Thymus (tissue), 11 donors: Measurements from ENCODE around the gene USP46. TPM values are rescaled to one million over a fixed set of nuclear protein-coding genes. Genes with fewer than 3 reads are reported as not detected.

Experiments
- DNase-seq, 9 donors: peaks; one replicate each; pipeline ENCODE4 v3.0.0-alpha.2; 2013; ENCODE audit warnings: low spot score in 9 of 9, low read depth in 6 of 9, missing footprints in 1 of 9
- H3K27ac ChIP-seq, 2 donors: one replicate each; pipeline ENCODE4 v1.5.1; 2013; ENCODE audit warnings: control low read depth in 1 of 2, low read depth in 1 of 2, low read length in 1 of 2, mild to moderate bottlenecking in 1 of 2, moderate library complexity in 1 of 2
- H3K27me3 ChIP-seq, 2 donors: one replicate each; pipeline ENCODE4 v1.5.1; 2013; ENCODE audit warnings: low read length in 1 of 2; ENCODE audit not compliant: control insufficient read depth in 2 of 2, insufficient read depth in 1 of 2
- H3K36me3 ChIP-seq, 2 donors: one replicate each; pipeline ENCODE4 v1.5.1; 2013; ENCODE audit warnings: low read length in 1 of 2, mild to moderate bottlenecking in 1 of 2, moderate library complexity in 1 of 2; ENCODE audit not compliant: control insufficient read depth in 2 of 2, insufficient read depth in 2 of 2
- H3K4me1 ChIP-seq, 2 donors: one replicate each; pipeline ENCODE4 v1.5.1; 2013; ENCODE audit warnings: low read length in 2 of 2; ENCODE audit not compliant: control insufficient read depth in 2 of 2, insufficient read depth in 2 of 2
- H3K4me3 ChIP-seq, 2 donors: one replicate each; pipeline ENCODE4 v1.5.1; 2013; ENCODE audit warnings: low read length in 2 of 2, control low read depth in 1 of 2, mild to moderate bottlenecking in 1 of 2
- H3K9me3 ChIP-seq, 2 donors: one replicate each; pipeline ENCODE4 v1.5.1; 2013; ENCODE audit warnings: low read length in 1 of 2, mild to moderate bottlenecking in 1 of 2; ENCODE audit not compliant: control insufficient read depth in 2 of 2, insufficient read depth in 1 of 2
- WGBS: extraction: QIAGEN DNeasy Blood & Tissue Kit; methylation state at CpG from one replicate; pipeline ENCODE4 v1.1.7; 2013; 5-methylcytosine and 5-hydroxymethylcytosine counted together
- polyA plus RNA-seq: library from polyadenylated mRNA; stranded (reverse); fragments of 200-250 nt; gene quantifications from one replicate; pipeline ENCODE4 v1.2.3, GENCODE V29; 2013
- total RNA-seq: library from RNA; stranded (reverse); fragments of 120-200 nt; gene quantifications from one replicate; pipeline ENCODE4 v1.2.4, GENCODE V29; 2013
- donor health status: healthy.

The USP46 gene
- total and polyA plus RNA-seq, 2 donors, result 5.2 to 6.3 TPM

DNA sequence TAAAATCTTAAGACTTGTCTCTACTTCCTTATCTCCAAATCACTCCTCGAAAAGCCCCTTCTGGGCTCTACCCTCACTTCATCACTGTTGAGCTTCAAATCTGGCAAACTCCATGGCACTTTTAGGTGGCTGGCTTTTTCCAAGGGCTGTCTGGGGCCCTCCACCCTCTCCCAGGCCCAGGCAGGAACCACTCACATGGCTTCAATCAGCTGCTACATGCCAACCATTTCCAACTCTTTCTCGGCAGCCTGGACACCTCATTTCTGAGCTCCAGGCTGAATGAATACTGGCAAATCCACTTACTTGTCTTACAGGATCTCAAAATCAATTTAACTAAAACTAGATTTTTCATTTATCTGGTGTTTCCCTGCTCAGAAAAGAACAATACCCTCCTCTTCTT is 22.0 kb downstream of the USP46 start:
- 96% methylated on average over 2 of the region's 2 CpGs for WGBS
- no peak overlapping the region for H3K27ac ChIP-seq
- H3K27me3 ChIP-seq, result no peaks in the 10 kb centered on the region
- H3K4me3 ChIP-seq, result no peak overlapping the region
- no peaks in the 10 kb centered on the region for H3K36me3 ChIP-seq
- no peaks in the 10 kb centered on the region for H3K9me3 ChIP-seq
- DNase-seq, result no peak
- H3K4me1 ChIP-seq, result no peaks in the 10 kb centered on the region

GRCh38 chr4:52635560-52635959 is 23.5 kb downstream of the USP46 start:
- Histone ChIP-seq H3K9me3 (no peaks in the 10 kb centered on the region), H3K36me3 (no peaks in the 10 kb centered on the region), H3K27me3 (no peaks in the 10 kb centered on the region), H3K4me3 (no peak overlapping the region), H3K27ac (no peak overlapping the region), H3K4me1 (no peaks in the 10 kb centered on the region)
- 100% methylated on average over 1 of the region's 1 CpG for WGBS
- DNase-seq, result no peak

- no peak for DNase-seq
- 96% methylated on average over 4 of the region's 4 CpGs for WGBS
- H3K4me3 ChIP-seq, result no peak overlapping the region
- no peaks in the 10 kb centered on the region for H3K4me1 ChIP-seq
- H3K27me3 ChIP-seq, result no peaks in the 10 kb centered on the region
- no peaks in the 10 kb centered on the region for H3K36me3 ChIP-seq
- H3K27ac ChIP-seq, result no peak overlapping the region
- H3K9me3 ChIP-seq, result no peaks in the 10 kb centered on the region
Measured at GRCh38 chr4:52635130-52635529, 24.0 kb downstream of the USP46 start.

- Histone ChIP-seq H3K4me3 (no peak overlapping the region), H3K9me3 (no peaks in the 10 kb centered on the region), H3K27ac (no peak overlapping the region), H3K4me1 (no peaks in the 10 kb centered on the region), H3K27me3 (no peaks in the 10 kb centered on the region), H3K36me3 (no peaks in the 10 kb centered on the region)
- DNase-seq, result no peak
- WGBS, result 98% methylated on average over 6 of the region's 6 CpGs
Measured at GRCh38 chr4:52633846-52634245, 25.3 kb downstream of the USP46 start.

- 98% methylated on average over 2 of the region's 2 CpGs for WGBS
- DNase-seq, result no peak
- Histone ChIP-seq H3K36me3 (no peaks in the 10 kb centered on the region), H3K27ac (no peak overlapping the region), H3K4me1 (no peaks in the 10 kb centered on the region), H3K9me3 (no peaks in the 10 kb centered on the region), H3K4me3 (no peak overlapping the region), H3K27me3 (no peaks in the 10 kb centered on the region)
Measured at GRCh38 chr4:52628974-52629373, 30.1 kb downstream of the USP46 start.

DNA sequence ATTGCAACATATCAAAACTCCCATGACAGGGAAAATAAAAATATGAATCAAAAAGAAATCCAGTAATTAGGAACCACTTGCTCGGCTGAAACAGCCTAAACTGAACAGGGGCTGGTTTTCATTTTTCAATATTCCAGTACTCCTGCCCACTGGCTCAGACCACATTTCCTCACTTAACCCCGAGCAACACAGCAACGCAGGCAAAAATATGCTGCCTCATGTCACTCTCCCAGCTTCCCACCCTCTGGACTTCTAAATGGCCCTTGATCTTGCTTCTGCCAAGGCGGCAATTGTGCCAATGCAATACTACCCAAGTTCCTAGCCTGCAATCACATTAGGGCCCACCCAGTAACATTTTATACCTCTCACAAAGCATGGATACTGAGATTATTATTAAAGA is 30.6 kb downstream of the USP46 start:
- Histone ChIP-seq H3K4me1 (no peaks in the 10 kb centered on the region), H3K27me3 (no peaks in the 10 kb centered on the region), H3K4me3 (no peak overlapping the region), H3K36me3 (no peaks in the 10 kb centered on the region), H3K9me3 (no peaks in the 10 kb centered on the region), H3K27ac (no peak overlapping the region)
- no peak for DNase-seq
- WGBS, result 97% methylated on average over 4 of the region's 4 CpGs

DNA sequence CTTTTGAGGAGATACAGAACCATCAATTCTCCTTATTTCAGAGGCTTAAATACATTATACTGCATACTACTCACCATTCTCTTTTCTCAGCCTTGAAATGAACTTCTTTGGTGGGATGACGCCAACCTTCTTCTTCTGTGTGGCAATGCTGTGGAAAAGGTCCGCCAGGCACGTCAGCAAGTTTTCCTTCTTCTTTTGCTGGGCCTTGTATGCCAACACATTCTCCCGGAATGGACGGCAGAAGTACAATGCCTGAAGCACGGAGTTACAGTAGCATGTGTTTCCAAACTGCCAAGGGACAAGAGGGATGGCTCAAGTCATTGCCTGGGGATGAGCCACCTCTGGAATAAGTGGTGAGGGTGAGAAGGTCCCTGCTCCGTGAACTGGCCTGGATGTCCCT is 31.2 kb downstream of the USP46 start:
- no peaks in the 10 kb centered on the region for H3K4me1 ChIP-seq
- 98% methylated on average over 7 of the region's 7 CpGs for WGBS
- H3K4me3 ChIP-seq, result no peak overlapping the region
- H3K27me3 ChIP-seq, result no peaks in the 10 kb centered on the region
- no peak for DNase-seq
- no peaks in the 10 kb centered on the region for H3K36me3 ChIP-seq
- H3K9me3 ChIP-seq, result no peaks in the 10 kb centered on the region
- H3K27ac ChIP-seq, result no peak overlapping the region

DNA sequence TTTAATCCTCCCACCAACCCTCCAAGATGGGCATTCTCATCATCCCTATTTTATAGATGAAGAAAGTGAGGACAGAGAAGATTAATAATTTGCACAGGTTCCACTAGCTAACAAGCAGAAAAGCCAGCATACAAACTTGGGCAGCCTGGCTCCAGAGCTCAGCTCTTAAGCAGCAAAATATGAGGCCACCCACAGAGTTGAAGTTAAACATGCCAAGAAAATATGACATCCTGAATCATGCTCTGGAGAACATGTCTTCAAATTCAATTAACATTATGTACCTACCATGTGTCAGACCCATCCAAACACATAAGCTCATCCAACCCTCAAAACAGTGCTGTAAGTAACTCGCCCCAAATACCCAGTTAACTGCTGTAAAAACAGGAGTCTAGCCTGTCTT is 33.9 kb downstream of the USP46 start:
- DNase-seq, result no peak
- 98% methylated on average over 1 of the region's 1 CpG for WGBS
- H3K36me3 ChIP-seq, result no peaks in the 10 kb centered on the region
- no peaks in the 10 kb centered on the region for H3K4me1 ChIP-seq
- H3K4me3 ChIP-seq, result no peak overlapping the region
- H3K27ac ChIP-seq, result no peak overlapping the region
- no peaks in the 10 kb centered on the region for H3K27me3 ChIP-seq
- H3K9me3 ChIP-seq, result no peaks in the 10 kb centered on the region

- Histone ChIP-seq H3K4me1 (no peaks in the 10 kb centered on the region), H3K27ac (no peak overlapping the region), H3K27me3 (no peaks in the 10 kb centered on the region), H3K36me3 (no peaks in the 10 kb centered on the region), H3K4me3 (no peak overlapping the region), H3K9me3 (no peaks in the 10 kb centered on the region)
- WGBS, result 97% methylated on average over 3 of the region's 3 CpGs
- DNase-seq, result no peak
Measured at GRCh38 chr4:52622564-52622963, 36.5 kb downstream of the USP46 start.

GRCh38 chr4:52621567-52621966 is 37.5 kb downstream of the USP46 start:
- DNase-seq, result no peak
- no peaks in the 10 kb centered on the region for H3K9me3 ChIP-seq
- no peak overlapping the region for H3K27ac ChIP-seq
- no peaks in the 10 kb centered on the region for H3K27me3 ChIP-seq
- WGBS, result 97% methylated on average over 2 of the region's 2 CpGs
- H3K4me3 ChIP-seq, result no peak overlapping the region
- no peaks in the 10 kb centered on the region for H3K36me3 ChIP-seq
- H3K4me1 ChIP-seq, result no peaks in the 10 kb centered on the region
